HG03571 (cell line): Measurements from ENCODE around the gene TYMS.

Source experiments
- ATAC-seq: cut with Tn5 transposase; IDR thresholded peaks from one replicate; pipeline ENCODE4 v1.9.1; 2021; ENCODE audit not compliant: unreplicated experiment

Gene TYMS

GRCh38 chr18:657311-658000 lies at the start of gene TYMS:
TYMS (plus strand) TSS chr18:657653; CDS start chr18:657743, 90 bp downstream.
- ATAC-seq, result peak; percentile 40

- no peak for ATAC-seq
Observed at GRCh38 chr18:607930-608329, 49.5 kb upstream of the TYMS start.

GRCh38 chr18:610214-610928 lies 47.1 kb upstream of the TYMS start:
- no peak for ATAC-seq

GRCh38 chr18:612156-612555 lies 45.3 kb upstream of the TYMS start:
- no peak for ATAC-seq

GRCh38 chr18:614193-614592 lies 43.3 kb upstream of the TYMS start:
- ATAC-seq, result no peak

GRCh38 chr18:615092-615521 lies 42.3 kb upstream of the TYMS start:
- no peak for ATAC-seq

GRCh38 chr18:615773-616172 lies 41.7 kb upstream of the TYMS start:
- ATAC-seq, result no peak

GRCh38 chr18:616380-616995 lies 41.0 kb upstream of the TYMS start:
- ATAC-seq, result no peak

GRCh38 chr18:617970-618504 lies 39.4 kb upstream of the TYMS start:
- no peak for ATAC-seq

- ATAC-seq, result no peak
Observed at GRCh38 chr18:618618-619017, 38.8 kb upstream of the TYMS start.

- no peak for ATAC-seq
Observed at GRCh38 chr18:621291-622043, 36.0 kb upstream of the TYMS start.

- ATAC-seq, result no peak
Observed at GRCh38 chr18:622289-622688, 35.2 kb upstream of the TYMS start.

GRCh38 chr18:623761-624620 lies 33.5 kb upstream of the TYMS start:
- no peak for ATAC-seq

GRCh38 chr18:627231-627630 lies 30.2 kb upstream of the TYMS start:
- ATAC-seq, result no peak

GRCh38 chr18:629269-630150 lies 27.9 kb upstream of the TYMS start:
- no peak for ATAC-seq

GRCh38 chr18:631560-631959 lies 25.9 kb upstream of the TYMS start:
- ATAC-seq, result no peak

GRCh38 chr18:634551-635045 lies 22.9 kb upstream of the TYMS start:
- no peak for ATAC-seq

GRCh38 chr18:635171-635570 lies 22.3 kb upstream of the TYMS start:
- no peak for ATAC-seq

GRCh38 chr18:641224-641623 lies 16.2 kb upstream of the TYMS start:
- ATAC-seq, result no peak
